ENCODE data around the gene KCNJ5.

DNA sequence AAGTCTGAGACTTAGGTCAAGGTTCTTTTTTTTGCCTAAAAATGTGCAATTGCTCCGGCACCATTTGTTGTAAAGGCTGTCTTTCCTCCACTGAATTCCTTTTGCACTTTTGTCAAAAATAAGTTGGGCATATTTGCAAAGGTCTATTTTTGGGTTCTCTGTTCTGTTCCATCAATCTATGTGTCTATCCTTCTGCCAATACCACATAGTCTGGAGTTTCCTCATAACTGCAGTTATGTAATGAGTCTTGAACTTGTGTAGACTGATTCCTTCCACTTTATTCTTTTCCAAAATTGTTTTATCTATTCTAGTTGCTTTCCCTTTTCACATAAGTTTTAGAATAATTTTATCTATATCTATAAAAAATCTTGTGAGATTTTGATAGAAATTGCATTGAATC, 6.7 kb downstream of the KCNJ5 start:
- TF ChIP-seq CTCF (IDR thresholded peaks at IDR 0.05 in 2 of 3, conservative IDR thresholded peaks at IDR 0.05 in 1 of 3; ENCODE audit: borderline replicate concordance in 1 of 3, insufficient read depth in 1 of 3, low read depth in 2 of 3, low read length in 2 of 3) (no peak), EZH2 (IDR thresholded peaks at IDR 0.05) (no peak), YY1 (IDR thresholded peaks at IDR 0.05; ENCODE audit: extremely low read depth, insufficient replicate concordance, low read depth, low read length) (no peak), ZNF274 (IDR thresholded peaks at IDR 0.05; ENCODE audit: low read depth, low read length) (no peak)
